Measurements from ENCODE around the gene STAT5B. TPM values are rescaled to one million over a fixed set of nuclear protein-coding genes. Genes with fewer than 3 reads are reported as not detected.
"Not testable (repeated sequence)": the region's sequence is repeated elsewhere in the genome, so short reads cannot be mapped to it uniquely, and the experiment has no call there.

Gene STAT5B
- total and polyA plus RNA-seq, 2 experiments from 2014 or later = 26.8 to 62.4 TPM

DNA sequence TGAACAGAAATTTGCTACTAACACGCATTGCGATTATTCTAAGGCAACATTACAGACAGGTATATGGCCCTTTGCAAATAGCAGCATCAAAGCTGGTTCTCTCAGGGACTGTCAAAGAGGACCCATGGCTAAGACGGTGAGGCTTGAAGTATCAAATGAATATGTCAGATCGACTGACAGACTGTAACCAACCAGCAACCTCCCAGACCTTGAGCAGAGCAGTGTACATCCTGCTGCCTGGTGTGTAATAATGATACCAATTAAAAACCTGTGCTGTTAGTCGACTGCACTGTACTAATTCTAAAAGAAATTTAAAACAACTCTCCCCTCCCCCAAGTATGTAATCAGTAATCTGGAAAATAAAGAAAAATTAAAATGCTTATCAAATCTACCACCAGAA, 46.0 kb downstream of the STAT5B start:
- H3K27me3 ChIP-seq = no peaks in the 10 kb centered on the region
- no peak overlapping the region for H3K4me3 ChIP-seq
- H3K27ac ChIP-seq = no peak overlapping the region
- no peak for DNase-seq (ENCODE audit: low read depth in 1 of 2, low spot score in 1 of 2)
- H3K9me3 ChIP-seq (ENCODE audit: low read depth) = no peaks in the 10 kb centered on the region
- H3K4me1 ChIP-seq (ENCODE audit: low read depth) = peaks cover 8% of the 10 kb centered on the region
- H3K36me3 ChIP-seq = peaks cover 3% of the 10 kb centered on the region
- TF ChIP-seq, protein P1, sequence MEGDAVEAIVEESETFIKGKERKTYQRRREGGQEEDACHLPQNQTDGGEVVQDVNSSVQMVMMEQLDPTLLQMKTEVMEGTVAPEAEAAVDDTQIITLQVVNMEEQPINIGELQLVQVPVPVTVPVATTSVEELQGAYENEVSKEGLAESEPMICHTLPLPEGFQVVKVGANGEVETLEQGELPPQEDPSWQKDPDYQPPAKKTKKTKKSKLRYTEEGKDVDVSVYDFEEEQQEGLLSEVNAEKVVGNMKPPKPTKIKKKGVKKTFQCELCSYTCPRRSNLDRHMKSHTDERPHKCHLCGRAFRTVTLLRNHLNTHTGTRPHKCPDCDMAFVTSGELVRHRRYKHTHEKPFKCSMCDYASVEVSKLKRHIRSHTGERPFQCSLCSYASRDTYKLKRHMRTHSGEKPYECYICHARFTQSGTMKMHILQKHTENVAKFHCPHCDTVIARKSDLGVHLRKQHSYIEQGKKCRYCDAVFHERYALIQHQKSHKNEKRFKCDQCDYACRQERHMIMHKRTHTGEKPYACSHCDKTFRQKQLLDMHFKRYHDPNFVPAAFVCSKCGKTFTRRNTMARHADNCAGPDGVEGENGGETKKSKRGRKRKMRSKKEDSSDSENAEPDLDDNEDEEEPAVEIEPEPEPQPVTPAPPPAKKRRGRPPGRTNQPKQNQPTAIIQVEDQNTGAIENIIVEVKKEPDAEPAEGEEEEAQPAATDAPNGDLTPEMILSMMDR (IDR thresholded peaks at IDR 0.05; ENCODE audit: low read depth, low read length) = no peak

DNA sequence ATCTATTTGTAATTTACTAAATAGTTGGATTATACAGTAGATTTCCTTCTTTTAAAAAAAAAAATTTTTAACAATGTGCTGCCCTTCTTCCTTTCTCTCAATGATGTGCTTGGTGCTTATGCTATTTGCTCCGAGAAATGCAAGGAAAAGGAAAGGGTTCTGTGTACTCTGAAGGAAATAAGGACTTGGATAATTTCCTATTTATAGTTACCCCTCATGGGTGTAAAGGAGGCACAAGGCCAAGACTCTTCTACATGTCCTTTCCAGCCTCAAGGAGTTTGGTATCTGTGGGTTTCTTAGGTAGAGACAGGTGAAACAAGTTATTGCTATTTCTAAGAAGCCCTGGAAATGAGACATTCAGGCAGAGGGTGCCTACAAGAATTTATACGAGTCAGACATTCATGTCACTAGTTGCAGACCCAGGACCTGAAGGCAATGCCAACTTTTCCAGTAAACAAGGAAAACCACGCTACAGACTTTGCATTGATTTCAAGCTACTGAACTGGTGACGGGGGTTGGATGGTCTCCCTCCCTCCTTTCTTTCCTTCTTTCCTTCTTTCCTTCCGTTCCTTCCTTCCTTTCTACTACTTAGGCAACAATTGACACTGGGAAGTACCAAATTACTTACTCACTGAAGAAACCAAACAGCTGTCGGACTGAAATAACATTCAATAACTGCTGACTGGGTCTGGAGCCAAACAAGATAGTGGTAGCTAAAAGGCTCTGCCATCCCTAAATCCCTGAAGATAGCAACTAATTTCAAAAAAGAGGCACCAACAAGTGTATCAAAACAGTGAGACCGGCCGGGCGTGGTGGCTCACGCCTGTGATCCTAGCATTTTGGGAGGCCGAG, 48.1 kb downstream of the STAT5B start:
- Histone ChIP-seq H3K4me3 (no peak overlapping the region), H3K27me3 (no peaks in the 10 kb centered on the region), H3K36me3 (peaks cover 9% of the 10 kb centered on the region), H3K27ac (peak overlapping the region; percentile 50), H3K4me1 (ENCODE audit: low read depth) (no peaks in the 10 kb centered on the region), H3K9me3 (ENCODE audit: low read depth) (no peaks in the 10 kb centered on the region)
- DNase-seq (ENCODE audit: low read depth in 1 of 2, low spot score in 1 of 2) = peak in 1 of 2 donors; percentile 52
- TF ChIP-seq, protein P1 (IDR thresholded peaks at IDR 0.05; ENCODE audit: low read depth, low read length) = no peak

DNA sequence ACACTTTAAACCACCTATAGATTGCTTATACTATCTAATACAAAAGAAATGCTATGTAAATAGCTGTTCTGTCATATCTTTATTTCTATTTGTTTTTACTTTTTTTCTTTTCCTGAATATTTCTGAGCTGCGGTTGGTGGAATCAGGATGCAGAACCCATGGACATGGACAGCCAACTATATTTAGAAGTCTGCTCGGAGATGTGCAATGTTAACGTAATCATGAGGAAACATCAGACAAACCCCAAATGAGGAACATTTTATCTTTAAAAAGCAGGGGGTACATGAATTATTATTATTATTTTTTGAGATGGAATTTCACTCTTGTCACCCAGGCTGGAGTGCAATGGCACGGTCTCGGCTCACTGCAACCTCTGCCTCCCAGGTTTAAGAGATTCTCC, 50.5 kb downstream of the STAT5B start:
- no peak overlapping the region for H3K4me3 ChIP-seq
- TF ChIP-seq, protein P1 (IDR thresholded peaks at IDR 0.05; ENCODE audit: low read depth, low read length) = no peak
- H3K4me1 ChIP-seq (ENCODE audit: low read depth) = no peaks in the 10 kb centered on the region
- H3K27ac ChIP-seq = no peak overlapping the region
- no peaks in the 10 kb centered on the region for H3K27me3 ChIP-seq
- no peak for DNase-seq (ENCODE audit: low read depth in 1 of 2, low spot score in 1 of 2)
- H3K9me3 ChIP-seq (ENCODE audit: low read depth) = no peaks in the 10 kb centered on the region
- H3K36me3 ChIP-seq = peaks cover 16% of the 10 kb centered on the region

DNA sequence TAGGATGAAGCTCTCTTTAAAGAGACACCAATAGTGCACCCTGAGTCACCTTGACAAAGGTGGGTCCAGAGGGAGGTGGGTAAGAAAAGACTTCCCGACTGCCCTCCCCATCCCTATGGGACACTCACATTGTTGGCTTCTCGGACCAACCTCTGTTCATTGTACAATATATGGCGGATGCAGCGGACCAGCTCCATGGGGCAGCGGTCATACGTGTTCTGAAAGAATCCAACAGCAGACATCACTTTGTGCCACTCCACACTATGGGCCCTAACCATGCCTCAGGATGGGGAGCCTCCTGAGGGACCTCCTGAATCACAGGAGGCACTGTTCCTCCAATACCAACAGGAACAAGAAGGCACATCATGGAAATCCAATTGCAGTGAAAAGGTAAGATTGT, 51.5 kb downstream of the STAT5B start:
- H3K4me1 ChIP-seq (ENCODE audit: low read depth) = no peaks in the 10 kb centered on the region
- TF ChIP-seq, protein P1 (IDR thresholded peaks at IDR 0.05; ENCODE audit: low read depth, low read length) = no peak
- DNase-seq (ENCODE audit: low read depth in 1 of 2, low spot score in 1 of 2) = no peak
- peaks cover 16% of the 10 kb centered on the region for H3K36me3 ChIP-seq
- no peak overlapping the region for H3K4me3 ChIP-seq
- no peaks in the 10 kb centered on the region for H3K9me3 ChIP-seq (ENCODE audit: low read depth)
- H3K27me3 ChIP-seq = no peaks in the 10 kb centered on the region
- no peak overlapping the region for H3K27ac ChIP-seq

DNA sequence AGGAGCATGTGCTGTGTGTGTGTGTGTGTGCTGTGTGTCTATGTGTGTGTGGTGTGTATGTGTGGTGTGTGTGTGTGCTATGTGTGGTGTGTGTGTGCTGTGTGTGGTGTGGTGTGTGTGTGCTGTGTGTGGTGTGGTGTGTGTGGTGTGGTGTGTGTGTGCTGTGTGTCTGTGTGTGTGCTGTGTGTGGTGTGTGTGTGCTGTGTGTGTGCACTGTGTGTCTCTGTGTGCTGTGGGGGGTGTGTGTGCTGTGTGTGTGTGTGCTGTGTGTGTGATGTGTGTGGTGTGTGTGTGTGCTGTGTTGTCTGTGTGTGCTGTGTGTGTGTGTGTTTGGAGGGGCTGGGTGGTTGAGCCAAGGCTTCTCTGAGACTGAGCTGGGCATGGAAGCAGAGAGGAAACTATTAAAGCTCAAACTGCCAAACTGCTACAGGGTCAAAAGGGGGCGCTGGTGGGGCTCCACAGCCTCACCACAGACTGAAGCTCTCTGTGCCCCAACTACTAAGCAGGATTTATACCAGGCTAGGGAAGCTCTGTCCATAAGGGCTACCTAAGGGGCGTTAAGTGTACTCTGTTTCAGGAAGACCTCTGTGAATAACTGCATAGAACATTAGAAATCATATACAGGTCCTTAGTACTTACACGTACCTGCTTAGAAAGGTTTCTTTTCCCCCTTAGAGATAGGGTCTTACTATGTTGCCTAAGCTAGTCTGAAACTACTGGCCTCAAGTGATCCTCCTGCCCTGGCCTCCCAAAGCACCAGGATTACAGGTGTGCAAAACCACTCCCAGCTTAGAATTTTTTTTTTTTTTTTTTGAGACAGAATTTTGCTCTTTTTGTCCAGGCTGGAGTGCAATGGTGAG, 54.1 kb downstream of the STAT5B start:
- TF ChIP-seq, protein P1 (IDR thresholded peaks at IDR 0.05; ENCODE audit: low read depth, low read length) = peak; percentile 79
- Histone ChIP-seq H3K4me3 (no peak overlapping the region), H3K27ac (no peak overlapping the region), H3K36me3 (peaks cover 18% of the 10 kb centered on the region), H3K27me3 (no peaks in the 10 kb centered on the region), H3K9me3 (ENCODE audit: low read depth) (no peaks in the 10 kb centered on the region), H3K4me1 (ENCODE audit: low read depth) (no peaks in the 10 kb centered on the region)
- peak; percentile 60 to 78 for DNase-seq (ENCODE audit: low read depth in 1 of 2, low spot score in 1 of 2)

DNA sequence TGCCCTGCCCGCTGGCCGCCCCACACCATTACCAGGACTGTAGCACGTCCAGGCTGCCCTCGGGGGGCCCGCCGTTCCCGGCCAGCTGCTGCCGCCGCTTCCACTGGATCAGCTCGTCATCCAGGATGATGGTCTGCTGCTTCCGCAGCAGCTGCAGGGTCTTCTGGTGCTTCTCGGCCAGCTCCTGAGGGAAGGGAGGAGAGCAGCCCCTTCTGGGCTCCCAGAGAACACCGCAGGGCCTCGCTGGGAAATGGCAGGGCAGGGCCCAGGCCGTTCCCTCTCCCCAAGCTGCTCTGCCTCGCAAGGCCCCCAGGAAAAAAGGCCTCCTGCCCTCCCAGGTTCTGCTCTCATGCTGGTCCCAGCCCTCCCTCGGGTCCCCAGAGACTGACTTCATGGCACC, 56.9 kb downstream of the STAT5B start:
- H3K9me3 ChIP-seq (ENCODE audit: low read depth); H3K4me1 ChIP-seq (ENCODE audit: low read depth); H3K27me3 ChIP-seq; DNase-seq (ENCODE audit: low read depth in 1 of 2, low spot score in 1 of 2); H3K4me3 ChIP-seq; H3K27ac ChIP-seq: not testable (repeated sequence)
- H3K36me3 ChIP-seq = peaks cover 33% of the 10 kb centered on the region

Measured in cardiac muscle cell (in vitro differentiated cells and primary cell).